DMS53 treated with DMSO at 0.1 percent for 48 hours (cell line): Measurements from ENCODE around the gene UAP1L1.
A peak's percentile ranks its signal among the peaks of the same experiment; 100 is the strongest.
"Not testable (repeated sequence)": the region's sequence is repeated elsewhere in the genome, so short reads cannot be mapped to it uniquely, and the experiment has no call there.

ENCODE experiments used
- DNase-seq: peaks from one replicate; lab custom pipeline; 2025; ENCODE audit not compliant: unreplicated experiment; lab: John Stamatoyannopoulos, UW

UAP1L1 gene

DNA sequence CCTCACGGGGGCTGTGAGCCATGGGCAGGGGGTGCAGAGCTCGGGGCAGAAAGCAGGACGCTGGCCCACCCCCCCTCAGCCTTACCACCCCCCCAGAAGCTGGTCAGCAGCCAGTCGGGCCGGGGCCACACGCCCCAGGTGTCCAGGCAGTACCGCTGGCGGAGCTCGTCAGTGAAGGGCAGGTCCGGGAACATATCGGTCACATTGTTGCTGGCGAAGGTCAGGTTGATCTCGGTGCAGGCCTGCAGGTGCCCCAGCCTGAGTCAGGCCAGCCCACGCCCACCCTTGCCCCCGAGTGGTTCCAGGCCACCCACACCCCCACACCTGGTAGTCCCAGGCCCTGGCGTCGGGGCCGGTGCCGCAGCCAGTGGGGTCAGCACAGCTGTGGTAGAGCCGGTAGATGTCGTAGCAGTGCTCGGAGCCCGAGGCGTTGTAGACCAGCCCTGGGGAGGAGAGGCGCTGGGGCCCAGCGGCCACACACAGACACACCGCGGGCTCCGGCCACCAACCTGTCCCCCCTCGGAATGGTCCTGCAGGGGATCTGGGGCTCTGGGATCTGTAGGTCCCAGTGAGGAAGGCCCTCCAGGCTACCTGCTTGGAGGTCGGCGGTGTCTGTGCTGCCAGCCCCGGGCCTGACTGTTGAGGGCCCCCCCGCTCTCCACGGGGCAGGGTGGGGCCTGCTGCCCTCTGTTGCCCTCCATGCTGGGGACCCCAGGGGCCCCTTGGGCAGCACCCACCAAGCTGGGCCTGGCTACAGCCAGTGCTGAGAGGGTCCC is 34.7 kb downstream of the UAP1L1 start:
- DNase-seq = no peak

DNA sequence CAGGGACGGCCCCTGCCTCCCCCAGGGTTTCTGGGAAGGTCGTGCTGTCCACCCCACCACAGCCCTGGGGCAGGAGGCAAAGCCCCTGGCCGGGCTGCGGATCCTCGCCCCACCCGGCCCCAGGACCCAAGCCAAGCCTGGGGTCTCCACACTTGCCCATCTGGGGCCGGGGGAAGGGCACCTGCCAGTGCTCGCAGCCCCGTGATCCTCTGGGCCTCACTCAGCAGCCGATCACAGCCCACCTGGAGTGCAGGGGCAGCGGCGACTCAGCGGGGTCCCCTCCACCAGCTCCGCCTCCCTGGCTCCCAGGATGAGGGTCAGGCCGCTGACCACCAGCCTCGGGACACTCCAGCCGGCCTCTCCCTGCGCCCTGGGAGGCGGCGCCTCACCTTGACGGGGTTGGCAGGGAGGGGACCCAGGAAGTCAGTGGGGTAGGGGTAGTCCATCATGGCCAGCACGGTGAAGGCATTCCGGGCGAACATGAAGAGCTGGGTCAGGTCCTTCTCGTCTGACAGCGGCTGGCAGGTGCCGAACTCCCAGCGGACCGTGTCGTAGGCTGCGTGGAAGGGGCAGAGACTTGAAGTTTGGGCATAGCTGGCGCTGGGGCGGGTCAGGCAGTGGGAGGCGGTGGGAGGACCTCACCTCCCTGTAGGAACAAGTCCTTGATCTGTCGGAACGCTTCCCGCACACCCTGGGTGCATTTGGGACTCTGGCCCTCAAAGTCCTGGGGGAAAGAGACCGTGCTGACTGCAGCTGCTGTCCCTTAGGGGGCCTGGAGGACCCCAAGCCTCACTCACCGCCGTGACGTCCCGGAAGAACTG is 35.5 kb downstream of the UAP1L1 start:
- no peak for DNase-seq

DNA sequence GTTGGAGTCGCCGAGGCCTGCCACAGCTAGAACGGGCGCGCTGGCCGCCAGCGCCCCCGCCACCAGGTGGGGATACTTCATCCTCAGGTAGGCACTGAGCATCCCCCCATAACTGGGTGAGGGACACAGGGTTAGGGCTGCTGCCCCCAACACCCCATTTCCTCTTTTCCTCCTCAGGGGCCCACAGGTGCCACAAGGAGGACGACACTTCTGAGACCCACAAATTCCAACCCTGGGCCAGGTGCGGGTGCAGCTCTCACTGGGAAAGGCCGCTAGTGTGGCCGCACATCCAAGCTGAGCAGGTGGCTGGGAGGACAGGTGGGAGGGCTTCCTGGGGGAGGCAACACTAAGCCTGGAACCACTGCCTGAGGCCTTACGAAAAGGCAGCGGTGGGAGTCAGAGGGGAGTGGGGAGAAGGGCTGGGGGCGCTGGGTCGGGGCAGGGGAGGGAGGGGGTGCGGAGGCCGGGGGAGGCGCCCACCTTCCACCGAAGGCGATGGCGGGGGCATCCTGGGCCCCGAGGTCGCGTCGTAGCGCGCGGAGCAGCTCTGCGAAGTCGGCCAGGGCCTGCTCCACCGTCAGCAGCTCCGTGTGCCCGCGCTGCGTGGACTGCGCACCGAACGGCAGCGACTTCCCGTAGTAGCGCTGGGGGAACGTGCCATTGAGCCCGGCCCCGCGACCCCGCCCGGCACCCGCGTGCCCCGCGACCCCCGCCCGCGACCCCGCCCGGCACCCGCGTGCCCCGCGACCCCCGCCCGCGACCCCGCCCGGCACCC is 36.3 kb downstream of the UAP1L1 start:
- DNase-seq = no peak

DNA sequence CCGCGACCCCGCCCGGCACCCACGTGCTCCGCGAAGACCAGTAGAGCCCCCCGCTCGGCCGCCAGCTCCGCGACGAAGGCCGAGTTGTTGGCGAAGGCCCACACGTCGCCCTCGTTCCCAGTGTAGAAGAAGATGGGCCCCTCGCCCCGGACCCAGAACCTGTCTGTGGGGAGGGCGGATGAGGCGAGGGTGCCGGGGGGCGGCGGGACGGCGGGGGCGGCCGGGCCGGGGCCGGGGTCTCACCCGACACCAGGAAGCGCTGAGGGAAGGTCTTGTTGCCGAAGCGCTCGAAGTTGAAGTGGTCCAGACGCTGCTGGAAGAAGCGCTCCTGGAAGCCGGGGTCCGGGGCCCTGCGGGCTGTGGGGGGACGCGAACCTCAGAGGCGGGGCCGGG is 36.9 kb downstream of the UAP1L1 start:
- DNase-seq = no peak

DNA sequence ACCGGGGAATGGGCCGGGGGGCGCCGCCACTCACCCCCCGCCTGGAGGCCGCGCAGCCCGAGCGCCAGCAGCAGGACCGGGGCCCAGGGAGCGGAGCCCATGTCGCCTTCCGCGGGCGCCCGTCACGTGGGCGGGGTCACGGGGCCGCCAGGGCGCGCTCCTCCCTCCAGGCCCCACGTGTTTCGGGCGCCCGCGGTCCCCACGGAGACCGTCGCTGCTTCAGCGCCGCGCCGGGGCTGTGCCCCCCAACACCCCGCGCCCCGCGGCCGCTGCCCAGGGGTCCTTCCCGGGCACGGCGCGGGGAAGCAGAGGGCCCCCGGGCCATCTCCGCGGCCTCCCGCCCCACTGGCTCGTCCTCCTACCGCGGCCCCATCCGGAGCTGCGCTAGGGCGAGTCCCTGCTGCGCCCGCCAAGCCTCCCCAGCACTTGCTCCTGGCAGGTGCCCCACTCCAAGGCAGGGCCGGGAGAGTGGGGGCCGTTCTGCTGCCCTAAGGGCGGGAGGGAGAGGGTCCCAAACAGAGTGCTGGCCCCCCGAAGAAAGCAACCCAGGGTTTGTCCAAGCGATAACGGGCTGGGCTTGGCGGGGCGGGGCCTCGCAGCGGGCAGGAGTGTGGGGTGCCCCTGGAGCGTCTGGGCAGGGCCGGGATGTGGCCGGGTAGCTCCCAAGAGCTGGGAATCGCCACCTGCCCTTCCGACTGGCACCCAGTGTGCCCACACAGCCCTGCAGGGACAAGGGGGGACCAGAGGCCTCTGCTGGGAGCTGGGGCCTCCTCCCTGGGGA is 37.5 kb downstream of the UAP1L1 start, which contains the start of gene DPP7:
Gene DPP7 (minus strand): TSS at position 121 of the 781 bp plus-strand sequence. CDS start 20 bp downstream, at position 101.
- DNase-seq = peak; percentile 30

DNA sequence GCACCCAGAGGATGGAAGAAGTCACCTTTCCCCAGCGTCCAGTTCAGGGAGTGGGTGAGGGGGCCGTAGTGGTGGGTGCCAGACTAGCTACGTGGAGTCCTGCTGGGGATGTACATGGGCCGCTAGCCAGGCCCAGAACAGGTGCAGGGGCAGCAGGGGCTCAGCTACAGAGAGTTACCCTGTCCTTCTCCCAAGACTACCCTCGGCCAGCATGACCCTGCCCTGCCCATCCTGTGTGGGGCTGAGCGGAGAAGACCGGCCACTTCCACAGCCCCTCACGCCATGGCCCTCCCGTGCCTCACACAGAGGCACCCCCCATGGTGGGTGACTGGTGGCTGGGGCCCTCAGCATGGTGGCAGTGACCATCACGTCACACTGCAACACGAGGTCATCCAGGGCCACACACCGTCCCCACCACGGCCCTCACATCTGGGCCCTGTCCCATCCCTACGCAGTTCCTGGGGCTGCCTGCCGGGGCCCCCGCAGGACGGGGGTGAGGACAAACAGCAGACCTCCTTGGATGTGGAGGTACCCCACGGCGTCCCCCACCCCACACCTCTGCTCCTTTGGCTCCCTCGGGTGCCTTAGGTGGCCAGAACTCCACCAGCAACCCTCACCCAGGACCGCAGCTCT is 38.2 kb downstream of the UAP1L1 start:
- no peak for DNase-seq

DNA sequence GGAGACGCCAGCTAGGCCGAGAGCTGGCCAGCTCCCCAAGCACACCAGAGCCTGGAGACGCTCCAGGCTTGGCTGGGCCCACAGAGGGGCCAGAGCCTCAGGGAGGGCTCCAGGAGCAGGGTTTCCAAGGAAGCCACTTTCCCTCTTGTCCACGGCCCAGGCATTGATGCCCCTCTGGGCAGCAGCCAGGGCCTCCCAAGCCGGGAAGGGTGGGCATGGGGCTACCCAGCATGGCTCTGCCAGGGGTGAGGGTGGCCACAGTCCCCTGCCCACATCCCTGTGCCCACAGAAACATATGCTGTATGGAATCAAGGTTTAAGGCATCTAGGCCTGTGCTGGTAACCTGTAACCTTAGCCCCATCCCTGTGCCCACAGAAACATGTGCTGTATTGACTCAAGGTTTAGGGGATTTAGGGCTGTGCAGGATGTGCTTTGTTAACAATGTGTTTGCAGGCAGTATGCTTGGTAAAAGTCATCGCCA is 38.8 kb downstream of the UAP1L1 start:
- DNase-seq = no peak

DNA sequence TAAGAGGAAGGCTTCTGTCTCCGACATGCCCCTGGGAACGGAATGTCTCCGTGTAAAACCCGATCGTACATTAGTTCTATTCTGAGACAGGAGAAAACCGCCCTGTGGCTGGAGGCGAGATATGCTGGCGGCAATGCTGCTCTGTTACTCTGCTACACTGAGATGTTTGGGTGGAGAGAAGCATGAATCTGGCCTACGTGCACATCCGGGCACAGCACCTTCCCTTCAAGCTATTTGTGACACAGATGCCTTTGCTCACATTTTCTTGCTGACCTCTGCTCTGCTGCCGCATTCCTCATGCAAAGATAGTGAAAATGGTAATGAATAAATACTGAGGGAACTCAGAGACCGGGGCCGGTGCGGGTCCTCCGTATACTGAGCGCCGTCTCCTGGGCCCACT is 39.4 kb downstream of the UAP1L1 start:
- no peak for DNase-seq

DNA sequence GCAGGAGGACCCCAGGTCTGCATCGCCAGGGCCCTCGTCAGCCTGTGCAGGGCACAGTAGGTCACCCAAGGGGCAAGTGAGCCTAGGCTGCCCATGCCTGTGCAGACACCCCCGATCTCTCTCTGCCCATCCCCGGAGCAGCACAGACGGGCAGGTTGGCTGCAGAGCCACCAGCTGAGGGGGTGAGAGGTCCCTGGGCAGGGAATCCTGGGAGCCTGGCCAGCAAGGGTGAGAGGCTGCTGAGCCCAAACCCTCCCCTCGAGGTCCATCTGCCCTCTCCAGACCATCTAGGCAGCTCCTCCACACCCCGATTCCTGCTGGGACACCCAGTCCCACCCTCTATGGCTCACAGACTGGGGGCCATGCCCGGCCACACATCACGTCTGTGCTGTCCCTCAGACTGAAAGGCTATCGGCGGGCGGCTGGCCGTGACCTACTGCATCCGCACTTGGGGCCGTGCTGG is 40.0 kb downstream of the UAP1L1 start:
- DNase-seq = no peak

DNA sequence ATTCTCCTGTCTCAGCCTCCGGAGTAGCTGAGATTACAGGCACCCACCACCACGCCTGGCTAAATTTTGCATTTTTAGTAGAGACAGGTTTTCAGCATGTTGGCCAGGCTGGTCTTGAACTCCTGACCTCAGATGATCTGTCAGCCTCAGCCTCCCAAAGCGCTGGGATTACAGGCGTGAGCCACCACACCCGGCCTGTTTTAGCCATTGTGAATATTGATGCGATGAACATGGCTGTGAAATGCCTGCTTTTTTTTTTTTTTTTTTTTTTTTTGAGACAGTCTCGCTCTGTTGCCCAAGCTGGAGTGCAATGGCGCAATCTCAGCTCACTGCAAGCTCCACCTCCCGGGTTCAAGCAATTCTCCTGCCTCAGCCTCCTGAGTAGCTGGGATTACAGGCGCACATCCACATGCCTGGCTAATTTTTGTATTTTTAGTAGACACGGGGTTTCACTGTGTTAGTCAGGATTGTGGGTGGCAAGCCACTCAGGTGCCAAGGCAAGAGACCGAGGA is 40.8 kb downstream of the UAP1L1 start:
- DNase-seq = not testable (repeated sequence)

DNA sequence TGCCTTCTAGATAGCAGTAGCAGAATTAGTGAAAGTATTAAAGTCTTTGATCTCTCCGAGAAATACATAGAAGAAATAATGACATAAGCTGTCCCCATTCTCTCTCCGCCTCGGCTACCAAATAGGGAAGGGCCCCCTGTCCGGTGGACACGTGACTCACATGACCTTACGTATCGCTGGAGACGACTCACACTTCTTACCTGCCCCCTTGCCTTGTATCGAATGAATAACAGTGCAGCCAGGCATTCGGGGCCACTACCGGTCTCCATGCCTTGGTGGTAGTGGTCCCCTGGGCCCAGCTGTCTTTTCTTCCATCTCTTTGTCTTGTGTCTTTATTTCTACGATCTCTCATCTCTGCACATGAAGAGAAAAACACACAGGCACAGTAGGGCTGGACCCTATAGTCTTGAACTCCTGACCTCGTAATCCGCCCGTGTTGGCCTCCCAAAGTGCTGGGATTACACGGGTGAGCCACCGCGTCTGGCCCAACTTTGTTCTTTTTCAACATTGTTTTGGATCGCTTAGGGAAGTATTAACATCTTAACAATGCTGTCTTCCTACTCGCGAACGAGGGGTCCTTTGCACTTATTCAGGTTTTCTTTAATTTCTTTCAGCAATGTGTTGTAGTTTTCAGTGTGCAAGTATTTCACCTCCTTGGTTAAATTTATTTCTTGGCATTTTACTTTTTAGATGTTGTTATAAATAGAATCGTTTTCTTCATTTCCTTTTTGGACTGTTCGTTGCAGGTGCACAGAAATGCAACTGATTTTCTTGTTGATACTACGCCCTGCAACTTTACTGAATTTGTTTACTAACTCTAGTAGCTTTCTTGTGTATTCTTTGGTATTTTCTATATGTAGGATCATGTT is 44.8 kb downstream of the UAP1L1 start:
- not testable (repeated sequence) for DNase-seq

DNA sequence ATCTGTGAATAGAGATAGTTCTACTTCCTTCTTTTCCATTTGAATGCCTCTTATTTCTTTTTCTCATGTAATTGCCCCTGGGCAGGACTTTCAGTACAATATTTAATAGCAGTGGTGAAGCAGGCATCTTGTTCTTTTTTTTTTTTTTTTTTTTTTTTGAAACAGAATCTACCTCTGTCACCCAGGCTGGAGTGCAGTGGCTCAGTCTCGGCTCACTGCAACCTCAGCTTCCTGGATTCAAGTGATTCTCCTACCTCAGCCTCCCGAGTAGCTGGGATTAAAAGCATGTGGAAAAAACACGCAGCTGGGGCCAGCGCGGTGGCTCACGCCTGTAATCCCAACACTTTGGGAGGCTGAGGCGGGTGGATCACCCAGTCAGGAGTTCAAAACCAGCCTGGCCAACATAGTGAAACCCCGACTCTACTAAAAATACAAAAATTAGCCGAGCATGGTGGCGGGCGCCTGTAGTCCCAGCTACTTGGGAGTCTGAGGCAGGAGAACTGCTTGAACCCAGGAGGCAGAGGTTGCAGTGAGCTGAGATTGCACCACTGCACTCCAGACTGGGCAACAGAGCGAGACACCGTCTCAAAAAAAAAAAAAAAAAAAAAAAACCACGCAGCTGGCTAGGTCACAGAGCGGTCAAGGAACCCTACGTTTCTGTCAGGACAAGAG is 45.6 kb downstream of the UAP1L1 start:
- DNase-seq = not testable (repeated sequence)

DNA sequence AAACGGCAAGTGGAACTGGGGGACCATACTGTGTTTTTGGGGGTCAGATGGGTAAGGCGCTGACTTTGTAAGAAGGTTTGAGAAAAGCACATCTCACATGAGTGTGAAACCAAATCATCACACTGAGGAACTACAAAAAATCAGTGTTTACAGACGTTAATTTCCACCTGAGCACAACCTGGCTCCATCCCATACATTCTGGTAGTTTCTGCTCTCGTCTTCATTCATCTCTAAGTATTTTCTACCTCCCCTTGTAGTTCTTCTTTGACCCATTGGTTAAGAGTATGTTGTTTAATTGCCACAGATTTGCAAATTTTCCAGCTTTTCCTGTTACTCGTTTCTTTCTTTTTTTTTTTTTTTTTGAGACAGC is 46.1 kb downstream of the UAP1L1 start:
- DNase-seq = no peak

DNA sequence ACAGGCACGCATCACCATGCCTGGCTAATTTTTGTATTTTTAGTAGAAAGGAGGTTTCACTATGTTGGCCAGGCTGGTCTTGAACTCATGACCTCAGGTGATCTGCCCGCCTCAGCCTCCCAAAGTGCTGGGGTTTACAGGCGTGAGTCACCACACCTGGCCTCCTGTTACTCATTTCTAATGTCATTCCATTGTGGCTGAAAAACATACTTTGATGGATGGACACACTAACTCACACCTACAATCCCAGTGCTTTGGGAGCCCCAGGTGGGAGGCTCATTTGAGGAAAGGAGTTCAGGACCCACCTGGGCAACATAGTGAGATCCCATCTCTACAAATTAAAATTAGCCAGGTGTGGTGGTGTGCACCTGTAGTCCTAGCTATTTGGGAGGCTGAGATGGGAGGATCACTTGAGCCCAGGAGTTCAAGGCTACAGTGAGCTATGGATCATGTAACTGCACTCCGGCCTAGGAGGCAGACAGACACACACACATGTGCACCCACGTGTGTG is 46.7 kb downstream of the UAP1L1 start:
- DNase-seq = not testable (repeated sequence)

DNA sequence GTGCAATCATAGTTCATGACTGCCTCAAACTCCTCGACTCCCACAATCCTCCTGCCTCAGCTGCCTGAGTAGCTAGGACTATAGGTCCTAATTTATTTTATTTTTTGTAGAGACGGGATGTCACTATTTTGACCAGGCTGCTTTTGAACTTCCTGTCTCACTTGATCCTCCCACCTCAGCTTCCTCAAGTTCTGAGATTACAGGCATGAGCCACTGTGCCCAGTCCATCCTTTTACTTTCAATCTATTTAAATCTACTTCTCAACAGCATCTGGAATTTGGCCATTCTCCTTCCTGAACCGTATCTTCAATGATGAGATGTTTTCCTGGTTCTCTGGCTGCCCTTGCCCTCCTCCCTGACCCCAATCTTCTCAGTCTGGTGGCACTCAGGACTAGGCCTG is 49.5 kb downstream of the UAP1L1 start:
- DNase-seq = no peak

DNA sequence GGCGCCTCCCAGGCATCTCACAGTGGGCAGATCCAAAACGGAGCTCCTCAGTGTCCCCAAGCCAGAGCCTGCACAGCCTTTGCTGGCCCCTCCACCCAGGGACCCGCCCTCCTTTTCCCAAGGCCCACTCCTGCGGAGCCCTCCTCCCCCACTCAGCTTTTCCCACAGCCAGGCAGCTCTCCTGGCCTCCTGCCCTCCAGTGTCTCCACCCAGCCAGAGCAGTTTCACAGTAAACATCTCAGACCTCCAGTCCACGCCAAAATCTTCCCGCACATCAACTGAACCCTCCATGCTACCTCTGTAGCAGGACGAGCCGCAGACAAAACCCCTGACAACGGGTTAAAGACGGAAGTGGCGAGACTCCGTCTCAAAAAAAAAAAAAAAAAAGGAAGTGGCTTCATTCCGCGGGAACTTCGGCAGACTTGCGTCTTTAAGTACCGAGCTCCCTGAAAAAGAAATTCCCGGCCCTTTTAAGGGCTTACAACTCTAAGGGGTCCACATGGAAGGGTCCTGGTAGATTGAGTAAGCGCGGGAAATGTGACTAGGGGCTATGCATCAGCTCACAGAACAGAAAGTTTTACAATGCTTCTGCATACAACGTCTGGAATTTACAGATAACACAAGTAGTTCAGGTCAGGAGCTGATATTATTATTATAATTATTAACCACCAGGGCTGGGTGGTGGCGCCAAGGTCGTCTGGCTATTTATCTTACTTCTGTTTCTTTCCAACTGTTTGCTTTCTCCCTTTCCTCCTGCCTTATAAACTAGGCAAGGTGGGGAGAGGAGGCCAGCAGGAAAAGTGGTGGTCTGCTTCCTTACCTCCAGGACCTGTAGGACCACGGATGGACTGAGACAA is 50.2 kb downstream of the UAP1L1 start:
- no peak for DNase-seq
